ENCODE results near the gene GABBR2. TPM values are rescaled to one million over a fixed set of nuclear protein-coding genes. Genes with fewer than 3 reads are reported as not detected.

GABBR2 gene
- 0.76 TPM in 1 of 2 replicates, not detected in the other for total RNA-seq

GRCh38 chr9:98708933-98709911 is at the start of gene GABBR2:
TSS of gene GABBR2 (minus strand) at chr9:98708935. CDS start at chr9:98708737, 198 bp downstream.

GRCh38 chr9:98255578-98256296 is 453.0 kb downstream of the GABBR2 start, which contains the start of gene TBC1D2:
TSS of gene TBC1D2 (minus strand) at chr9:98255649. CDS start at chr9:98255541, 108 bp downstream.

Other genes starting within 250 kb of the GABBR2 start
- gene ANKS6, start 87.6 kb upstream of the GABBR2 start, total RNA-seq = 20.4 and 30.4 TPM in 2 replicates
- gene GALNT12, start 98.7 kb upstream of the GABBR2 start, total RNA-seq = 7.9 and 14.3 TPM in 2 replicates
- gene COL15A1, start 235.0 kb upstream of the GABBR2 start, total RNA-seq = 0.54 and 2.0 TPM in 2 replicates

Measured in placental epithelial cell (primary cell).